ENCODE data around the gene GATAD2B.

- TF ChIP-seq, protein P1, sequence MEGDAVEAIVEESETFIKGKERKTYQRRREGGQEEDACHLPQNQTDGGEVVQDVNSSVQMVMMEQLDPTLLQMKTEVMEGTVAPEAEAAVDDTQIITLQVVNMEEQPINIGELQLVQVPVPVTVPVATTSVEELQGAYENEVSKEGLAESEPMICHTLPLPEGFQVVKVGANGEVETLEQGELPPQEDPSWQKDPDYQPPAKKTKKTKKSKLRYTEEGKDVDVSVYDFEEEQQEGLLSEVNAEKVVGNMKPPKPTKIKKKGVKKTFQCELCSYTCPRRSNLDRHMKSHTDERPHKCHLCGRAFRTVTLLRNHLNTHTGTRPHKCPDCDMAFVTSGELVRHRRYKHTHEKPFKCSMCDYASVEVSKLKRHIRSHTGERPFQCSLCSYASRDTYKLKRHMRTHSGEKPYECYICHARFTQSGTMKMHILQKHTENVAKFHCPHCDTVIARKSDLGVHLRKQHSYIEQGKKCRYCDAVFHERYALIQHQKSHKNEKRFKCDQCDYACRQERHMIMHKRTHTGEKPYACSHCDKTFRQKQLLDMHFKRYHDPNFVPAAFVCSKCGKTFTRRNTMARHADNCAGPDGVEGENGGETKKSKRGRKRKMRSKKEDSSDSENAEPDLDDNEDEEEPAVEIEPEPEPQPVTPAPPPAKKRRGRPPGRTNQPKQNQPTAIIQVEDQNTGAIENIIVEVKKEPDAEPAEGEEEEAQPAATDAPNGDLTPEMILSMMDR (IDR thresholded peaks at IDR 0.05; ENCODE audit: extremely low read depth in 1 of 2, insufficient read depth in 1 of 2, low read depth in 1 of 2, low read length in 2 of 2), result no peak
- no peak for TF ChIP-seq EZH2 (IDR thresholded peaks at IDR 0.05; ENCODE audit: borderline replicate concordance, low read depth, low read length, severe bottlenecking)
- TF ChIP-seq POLR2A (IDR thresholded peaks at IDR 0.05; ENCODE audit: low read depth, low read length), result no peak
- TF ChIP-seq POLR2AphosphoS5 (IDR thresholded peaks at IDR 0.05; ENCODE audit: insufficient read depth, low read depth, low read length), result no peak
- no peak for TF ChIP-seq MYC (IDR thresholded peaks at IDR 0.05; ENCODE audit: low read depth, low read length)
- no peak for TF ChIP-seq GATA2 (IDR thresholded peaks at IDR 0.05; ENCODE audit: insufficient read depth, insufficient read length, low read depth, low read length)
- TF ChIP-seq, protein P2, sequence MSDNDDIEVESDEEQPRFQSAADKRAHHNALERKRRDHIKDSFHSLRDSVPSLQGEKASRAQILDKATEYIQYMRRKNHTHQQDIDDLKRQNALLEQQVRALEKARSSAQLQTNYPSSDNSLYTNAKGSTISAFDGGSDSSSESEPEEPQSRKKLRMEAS (IDR thresholded peaks at IDR 0.05; ENCODE audit: insufficient read depth, insufficient read length), result no peak
Measured at GRCh38 chr1:153912349-153912748, 10.4 kb downstream of the GATAD2B start.

Data from endothelial cell of umbilical vein (primary cell).